ENCODE measurements around the gene ATOH7. TPM values are rescaled to one million over a fixed set of nuclear protein-coding genes. Genes with fewer than 3 reads are reported as not detected.
"Not testable (repeated sequence)": the region's sequence is repeated elsewhere in the genome, so short reads cannot be mapped to it uniquely, and the experiment has no call there.

ATOH7 gene
- total RNA-seq, 2 experiments from 2014 or later, result 0.21 to 0.57 TPM

DNA sequence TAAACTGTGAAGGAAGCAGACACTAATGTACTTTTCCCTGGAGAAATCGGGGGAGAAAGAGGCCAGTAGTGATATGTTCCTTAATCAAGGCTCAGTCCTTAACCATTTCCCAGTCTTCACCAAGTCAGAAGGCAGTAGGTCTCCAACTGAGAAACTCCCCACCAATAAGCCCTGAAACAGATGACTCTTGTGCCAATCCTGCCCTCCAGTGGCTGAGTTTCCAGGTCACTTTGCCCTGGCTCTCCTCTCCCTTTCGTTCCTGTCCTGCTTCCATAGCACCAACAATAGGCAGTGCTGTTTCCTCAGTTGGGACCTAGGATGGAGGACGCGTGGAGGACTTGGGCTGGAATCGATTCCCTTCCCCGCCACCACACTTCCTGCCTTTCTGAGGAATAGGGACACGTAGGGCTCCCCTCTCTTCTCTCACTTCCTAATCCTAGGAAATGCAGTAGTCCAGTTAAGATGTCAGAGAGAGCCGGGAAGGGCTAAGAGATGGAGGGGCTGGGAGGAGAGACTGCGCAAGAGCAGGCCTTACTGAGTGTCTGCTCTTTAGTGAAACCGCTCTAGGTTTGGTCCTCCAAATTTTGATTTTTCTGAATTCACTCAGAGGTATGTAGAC, 23.4 kb downstream of the ATOH7 start:
- no peak overlapping the region for H3K4me2 ChIP-seq (ENCODE audit: low read length)
- TF ChIP-seq, protein P1, sequence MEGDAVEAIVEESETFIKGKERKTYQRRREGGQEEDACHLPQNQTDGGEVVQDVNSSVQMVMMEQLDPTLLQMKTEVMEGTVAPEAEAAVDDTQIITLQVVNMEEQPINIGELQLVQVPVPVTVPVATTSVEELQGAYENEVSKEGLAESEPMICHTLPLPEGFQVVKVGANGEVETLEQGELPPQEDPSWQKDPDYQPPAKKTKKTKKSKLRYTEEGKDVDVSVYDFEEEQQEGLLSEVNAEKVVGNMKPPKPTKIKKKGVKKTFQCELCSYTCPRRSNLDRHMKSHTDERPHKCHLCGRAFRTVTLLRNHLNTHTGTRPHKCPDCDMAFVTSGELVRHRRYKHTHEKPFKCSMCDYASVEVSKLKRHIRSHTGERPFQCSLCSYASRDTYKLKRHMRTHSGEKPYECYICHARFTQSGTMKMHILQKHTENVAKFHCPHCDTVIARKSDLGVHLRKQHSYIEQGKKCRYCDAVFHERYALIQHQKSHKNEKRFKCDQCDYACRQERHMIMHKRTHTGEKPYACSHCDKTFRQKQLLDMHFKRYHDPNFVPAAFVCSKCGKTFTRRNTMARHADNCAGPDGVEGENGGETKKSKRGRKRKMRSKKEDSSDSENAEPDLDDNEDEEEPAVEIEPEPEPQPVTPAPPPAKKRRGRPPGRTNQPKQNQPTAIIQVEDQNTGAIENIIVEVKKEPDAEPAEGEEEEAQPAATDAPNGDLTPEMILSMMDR (conservative IDR thresholded peaks at IDR 0.05; ENCODE audit: low read length), result peak; percentile 79
- no peak for TF ChIP-seq EZH2phosphoT487 (IDR thresholded peaks at IDR 0.05; ENCODE audit: borderline replicate concordance, low read depth, low read length)
- DNase-seq (ENCODE audit: low spot score), result peak; percentile 70

DNA sequence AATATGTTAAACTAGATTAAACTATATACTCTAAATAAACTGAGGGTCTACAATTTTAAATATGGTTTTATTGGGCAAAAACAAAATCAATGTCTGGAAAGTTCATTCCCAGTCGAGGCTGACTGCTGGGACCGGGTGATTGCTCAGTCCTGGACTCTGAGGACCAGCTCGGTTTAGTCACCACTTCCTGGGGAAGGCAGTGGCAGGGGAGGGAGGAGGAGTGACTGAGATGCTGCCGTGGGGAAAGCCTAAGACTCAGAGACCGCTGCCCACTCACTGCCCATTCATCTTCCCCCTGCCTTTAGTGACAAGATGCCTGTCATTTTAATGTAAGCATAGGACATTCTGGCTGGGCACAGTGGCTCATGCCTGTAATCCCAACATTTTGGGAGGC, 29.0 kb downstream of the ATOH7 start:
- H4K20me1 ChIP-seq (ENCODE audit: insufficient read depth, low read length), result no peaks in the 10 kb centered on the region
- no peaks in the 10 kb centered on the region for H3K9me3 ChIP-seq (ENCODE audit: low read length)
- ChIA-PET POLR2A (interaction anchor here (0.7 to 1.1 kb wide), 4 partner anchors 16 to 572 kb away, joined by 3 to 4 read pairs (median 4); no protein-coding TSS in a partner anchor), CTCF (ENCODE audit: unreplicated experiment) (no interaction called here)
- DNase-seq (ENCODE audit: low spot score), result no peak
- H2AFZ ChIP-seq (ENCODE audit: low read length), result no peak overlapping the region
- no peak overlapping the region for H3K4me3 ChIP-seq (ENCODE audit: low read depth, low read length, poor library complexity, severe bottlenecking)
- H3K4me2 ChIP-seq (ENCODE audit: low read length), result no peak overlapping the region
- H3K79me2 ChIP-seq (ENCODE audit: insufficient read depth, low read depth, low read length), result no peaks in the 10 kb centered on the region
- TF ChIP-seq, protein P1 (conservative IDR thresholded peaks at IDR 0.05; ENCODE audit: low read length), result no peak
- no peak for TF ChIP-seq EZH2phosphoT487 (IDR thresholded peaks at IDR 0.05; ENCODE audit: borderline replicate concordance, low read depth, low read length)
- no peaks in the 10 kb centered on the region for H3K36me3 ChIP-seq (ENCODE audit: insufficient read depth, low read length)
- no peaks in the 10 kb centered on the region for H3K9me2 ChIP-seq (ENCODE audit: insufficient read depth, low read length)
- no peaks in the 10 kb centered on the region for H3K4me1 ChIP-seq (ENCODE audit: insufficient read depth, low read length, poor library complexity, severe bottlenecking)
- intact Hi-C loops (cut with micrococcal nuclease; ENCODE audit: unreplicated experiment), result no loop called here
- no peak overlapping the region for H3K27ac ChIP-seq (ENCODE audit: low read depth, low read length, poor library complexity, severe bottlenecking)
- no TSS peak for BruUV-seq (replicated peaks)

More for the DNA sequence above, 23.4 kb downstream of the ATOH7 start:
- intact Hi-C loops (cut with micrococcal nuclease; ENCODE audit: unreplicated experiment), result loop anchor here (1.0 to 2.0 kb wide), 4 partner anchors 94 to 688 kb away; no protein-coding TSS in a partner anchor
- H3K4me3 ChIP-seq (ENCODE audit: low read depth, low read length, poor library complexity, severe bottlenecking), result no peak overlapping the region
- peak overlapping the region; percentile 46; the same call in 1 of the 2 replicates for H2AFZ ChIP-seq (ENCODE audit: low read length)
- no peaks in the 10 kb centered on the region for H3K36me3 ChIP-seq (ENCODE audit: insufficient read depth, low read length)
- POLR2A ChIA-PET, result interaction anchor here (1.2 kb wide), 1 partner anchor 32 kb away, joined by 7 read pairs; no protein-coding TSS in a partner anchor
- H3K27ac ChIP-seq (ENCODE audit: low read depth, low read length, poor library complexity, severe bottlenecking), result no peak overlapping the region
- H3K4me1 ChIP-seq (ENCODE audit: insufficient read depth, low read length, poor library complexity, severe bottlenecking), result peaks cover 18% of the 10 kb centered on the region
- CTCF ChIA-PET (ENCODE audit: unreplicated experiment), result interaction anchor here (1.5 kb wide), 1 partner anchor 420 kb away, joined by 4 read pairs; no protein-coding TSS in a partner anchor
- H4K20me1 ChIP-seq (ENCODE audit: insufficient read depth, low read length), result no peaks in the 10 kb centered on the region
- no peaks in the 10 kb centered on the region for H3K79me2 ChIP-seq (ENCODE audit: insufficient read depth, low read depth, low read length)
- H3K9me3 ChIP-seq (ENCODE audit: low read length), result no peaks in the 10 kb centered on the region
- H3K9me2 ChIP-seq (ENCODE audit: insufficient read depth, low read length), result no peaks in the 10 kb centered on the region
- BruUV-seq (replicated peaks), result no TSS peak

DNA sequence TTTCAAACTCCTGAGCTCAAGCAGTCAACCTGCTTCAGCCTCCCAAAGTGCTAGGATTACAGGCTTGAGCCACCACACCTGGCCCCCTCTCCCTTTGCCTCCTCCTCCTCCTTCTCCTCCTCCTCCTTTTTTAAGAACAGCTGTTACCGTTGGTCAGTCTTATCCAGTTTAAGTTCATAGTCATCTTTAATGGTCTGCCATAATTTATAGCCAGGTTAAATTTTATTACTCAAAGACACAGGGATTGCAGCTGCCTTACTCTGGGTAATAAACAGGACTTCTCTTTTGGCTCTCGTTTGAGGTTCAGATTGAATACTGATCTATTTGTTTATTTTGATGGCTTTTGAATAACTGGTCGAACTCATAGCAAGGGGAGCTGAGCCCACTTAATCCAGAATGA, 35.2 kb downstream of the ATOH7 start:
- TF ChIP-seq, protein P1 (conservative IDR thresholded peaks at IDR 0.05; ENCODE audit: low read length), result no peak
- no peak for TF ChIP-seq EZH2phosphoT487 (IDR thresholded peaks at IDR 0.05; ENCODE audit: borderline replicate concordance, low read depth, low read length)
- intact Hi-C loops (cut with micrococcal nuclease; ENCODE audit: unreplicated experiment), result no loop called here
- BruUV-seq (replicated peaks), result no TSS peak

GRCh38 chr10:68195776-68196175, 36.1 kb downstream of the ATOH7 start:
- H3K27ac ChIP-seq (ENCODE audit: low read depth, low read length, poor library complexity, severe bottlenecking); H3K4me2 ChIP-seq (ENCODE audit: low read length); H3K4me3 ChIP-seq (ENCODE audit: low read depth, low read length, poor library complexity, severe bottlenecking); H3K79me2 ChIP-seq (ENCODE audit: insufficient read depth, low read depth, low read length); H3K4me1 ChIP-seq (ENCODE audit: insufficient read depth, low read length, poor library complexity, severe bottlenecking); H2AFZ ChIP-seq (ENCODE audit: low read length); H3K36me3 ChIP-seq (ENCODE audit: insufficient read depth, low read length); H4K20me1 ChIP-seq (ENCODE audit: insufficient read depth, low read length); CTCF ChIA-PET (ENCODE audit: unreplicated experiment); BruUV-seq (replicated peaks); DNase-seq (ENCODE audit: low spot score); H3K9me3 ChIP-seq (ENCODE audit: low read length); H3K9me2 ChIP-seq (ENCODE audit: insufficient read depth, low read length); intact Hi-C loops (cut with micrococcal nuclease; ENCODE audit: unreplicated experiment): not testable (repeated sequence)
- POLR2A ChIA-PET, result interaction anchor here (0.7 kb wide), 1 partner anchor 11 kb away, joined by 4 read pairs; no protein-coding TSS in a partner anchor

More for the DNA sequence above, 35.2 kb downstream of the ATOH7 start:
- no peaks in the 10 kb centered on the region for H3K36me3 ChIP-seq (ENCODE audit: insufficient read depth, low read length)
- no peak for DNase-seq (ENCODE audit: low spot score)
- ChIA-PET POLR2A (interaction anchor here (0.5 to 1.4 kb wide), 4 partner anchors 11 to 548 kb away, joined by 3 to 5 read pairs (median 3); no protein-coding TSS in a partner anchor), CTCF (ENCODE audit: unreplicated experiment) (no interaction called here)
- no peak overlapping the region for H3K4me2 ChIP-seq (ENCODE audit: low read length)
- H3K9me2 ChIP-seq (ENCODE audit: insufficient read depth, low read length), result no peaks in the 10 kb centered on the region
- H3K9me3 ChIP-seq (ENCODE audit: low read length), result no peaks in the 10 kb centered on the region
- H3K4me1 ChIP-seq (ENCODE audit: insufficient read depth, low read length, poor library complexity, severe bottlenecking), result no peaks in the 10 kb centered on the region
- H3K79me2 ChIP-seq (ENCODE audit: insufficient read depth, low read depth, low read length), result no peaks in the 10 kb centered on the region
- no peak overlapping the region for H2AFZ ChIP-seq (ENCODE audit: low read length)
- no peak overlapping the region for H3K27ac ChIP-seq (ENCODE audit: low read depth, low read length, poor library complexity, severe bottlenecking)
- H3K4me3 ChIP-seq (ENCODE audit: low read depth, low read length, poor library complexity, severe bottlenecking), result no peak overlapping the region
- H4K20me1 ChIP-seq (ENCODE audit: insufficient read depth, low read length), result no peaks in the 10 kb centered on the region
